Ovary (tissue), 3 donors: ENCODE data around the gene DENND1B.

Source experiments
- CTCF ChIP-seq, 3 donors: fragments of 450-650 bp in 2 of 3; fragments of 200-600 bp in 1 of 3; IDR thresholded peaks; one replicate each; pipeline versions ENCODE4 v1.5.1 to v1.8.0; 2016 to 2022; ENCODE audit warnings: antibody characterized with exemption in 3 of 3, mild to moderate bottlenecking in 1 of 3
- POLR2A ChIP-seq: fragments of 450-650 bp; IDR thresholded peaks from one replicate; pipeline ENCODE4 v1.6.1; 2017; ENCODE audit warnings: antibody characterized with exemption, mild to moderate bottlenecking, moderate library complexity
- donor health status: DM: no; HTN: no; CAD: no.

GRCh38 chr1:197781968-197782721 is 6.9 kb upstream of the DENND1B start:
- TF ChIP-seq CTCF (IDR thresholded peaks at IDR 0.05) = no peak
- no peak for TF ChIP-seq POLR2A
